Measurements from ENCODE around the gene GABRG3. TPM values are rescaled to one million over a fixed set of nuclear protein-coding genes. Genes with fewer than 3 reads are reported as not detected.

The GABRG3 gene
- total and polyA plus RNA-seq, 9 of the 15 experiments (the other 6 are each of a cell fraction or from before 2014, with no cell fraction given): 4.0 to 15.1 (median 11.2) TPM

DNA sequence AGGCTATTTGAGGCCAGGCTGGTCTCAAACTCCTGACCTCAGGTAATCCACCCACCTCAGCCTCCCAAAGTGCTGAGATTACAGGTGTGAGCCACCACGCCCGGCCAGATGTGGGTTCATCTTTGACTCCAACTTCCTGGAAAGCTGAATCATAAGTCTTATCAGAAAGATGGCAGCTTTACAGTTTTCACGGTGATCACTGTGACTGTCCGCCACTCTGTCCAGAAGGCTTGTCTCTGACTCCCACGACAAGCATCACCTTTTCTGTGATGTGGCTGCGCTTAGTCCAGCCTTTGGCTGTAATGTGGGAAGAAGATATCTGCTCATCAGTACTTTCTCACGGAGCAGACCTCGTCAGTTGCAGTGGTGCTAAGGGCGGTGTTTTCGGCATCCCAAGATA is 527.7 kb downstream of the GABRG3 start (continued):
- no peak for TF ChIP-seq BRCA1 (IDR thresholded peaks at IDR 0.05)
- no peak for TF ChIP-seq BRCA1 (CRISPR knock-in tag; IDR thresholded peaks at IDR 0.05)
- peak; percentile 82 for TF ChIP-seq ARID1B (IDR thresholded peaks at IDR 0.05)
- peak; percentile 19; the same call in 1 of the 2 replicates for TF ChIP-seq MTA2 (IDR thresholded peaks at IDR 0.05; ENCODE audit: low read depth)
- no peak for TF ChIP-seq ZNF589 (CRISPR knock-in tag; IDR thresholded peaks at IDR 0.05; ENCODE audit: low read depth)
- TF ChIP-seq, protein P1, sequence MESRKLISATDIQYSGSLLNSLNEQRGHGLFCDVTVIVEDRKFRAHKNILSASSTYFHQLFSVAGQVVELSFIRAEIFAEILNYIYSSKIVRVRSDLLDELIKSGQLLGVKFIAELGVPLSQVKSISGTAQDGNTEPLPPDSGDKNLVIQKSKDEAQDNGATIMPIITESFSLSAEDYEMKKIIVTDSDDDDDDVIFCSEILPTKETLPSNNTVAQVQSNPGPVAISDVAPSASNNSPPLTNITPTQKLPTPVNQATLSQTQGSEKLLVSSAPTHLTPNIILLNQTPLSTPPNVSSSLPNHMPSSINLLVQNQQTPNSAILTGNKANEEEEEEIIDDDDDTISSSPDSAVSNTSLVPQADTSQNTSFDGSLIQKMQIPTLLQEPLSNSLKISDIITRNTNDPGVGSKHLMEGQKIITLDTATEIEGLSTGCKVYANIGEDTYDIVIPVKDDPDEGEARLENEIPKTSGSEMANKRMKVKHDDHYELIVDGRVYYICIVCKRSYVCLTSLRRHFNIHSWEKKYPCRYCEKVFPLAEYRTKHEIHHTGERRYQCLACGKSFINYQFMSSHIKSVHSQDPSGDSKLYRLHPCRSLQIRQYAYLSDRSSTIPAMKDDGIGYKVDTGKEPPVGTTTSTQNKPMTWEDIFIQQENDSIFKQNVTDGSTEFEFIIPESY (CRISPR knock-in tag; IDR thresholded peaks at IDR 0.05): 0 out of 2 replicates have a peak, but pooled peaks have one; percentile 44
- TF ChIP-seq EP300 (IDR thresholded peaks at IDR 0.05; ENCODE audit: low read length): peak; percentile 28; the same call in 1 of the 2 replicates
- TF ChIP-seq DPF2 (IDR thresholded peaks at IDR 0.05): peak; percentile 57; the same call in 1 of the 2 replicates
- peak; percentile 64; the same call in 1 of the 2 replicates for TF ChIP-seq TEAD4 (IDR thresholded peaks at IDR 0.05; ENCODE audit: low read length)
- no peak for TF ChIP-seq TEAD4 (CRISPR knock-in tag; IDR thresholded peaks at IDR 0.05; ENCODE audit: borderline replicate concordance)
- peak; percentile 47 for TF ChIP-seq EGR1 (conservative IDR thresholded peaks at IDR 0.05)
- no peak for TF ChIP-seq KLF13 (tag; IDR thresholded peaks at IDR 0.05; ENCODE audit: borderline replicate concordance, low read depth)
- peak; percentile 93 for TF ChIP-seq CBFA2T3 (IDR thresholded peaks at IDR 0.05)
- peak; percentile 71; the same call in 1 of the 2 replicates for TF ChIP-seq ZEB2 (IDR thresholded peaks at IDR 0.05)
- TF ChIP-seq KAT8 (IDR thresholded peaks at IDR 0.05; ENCODE audit: low read depth): no peak
- TF ChIP-seq TAL1 (IDR thresholded peaks at IDR 0.05): peak; percentile 71
- no peak for TF ChIP-seq SP2 (IDR thresholded peaks at IDR 0.05; ENCODE audit: extremely low read depth, low read depth, low read length, poor library complexity, severe bottlenecking)
- TF ChIP-seq NFE2 (IDR thresholded peaks at IDR 0.05; ENCODE audit: low read depth): peak; percentile 15; the same call in 1 of the 2 replicates
- TF ChIP-seq BCOR (IDR thresholded peaks at IDR 0.05): no peak
- TF ChIP-seq, protein P2, sequence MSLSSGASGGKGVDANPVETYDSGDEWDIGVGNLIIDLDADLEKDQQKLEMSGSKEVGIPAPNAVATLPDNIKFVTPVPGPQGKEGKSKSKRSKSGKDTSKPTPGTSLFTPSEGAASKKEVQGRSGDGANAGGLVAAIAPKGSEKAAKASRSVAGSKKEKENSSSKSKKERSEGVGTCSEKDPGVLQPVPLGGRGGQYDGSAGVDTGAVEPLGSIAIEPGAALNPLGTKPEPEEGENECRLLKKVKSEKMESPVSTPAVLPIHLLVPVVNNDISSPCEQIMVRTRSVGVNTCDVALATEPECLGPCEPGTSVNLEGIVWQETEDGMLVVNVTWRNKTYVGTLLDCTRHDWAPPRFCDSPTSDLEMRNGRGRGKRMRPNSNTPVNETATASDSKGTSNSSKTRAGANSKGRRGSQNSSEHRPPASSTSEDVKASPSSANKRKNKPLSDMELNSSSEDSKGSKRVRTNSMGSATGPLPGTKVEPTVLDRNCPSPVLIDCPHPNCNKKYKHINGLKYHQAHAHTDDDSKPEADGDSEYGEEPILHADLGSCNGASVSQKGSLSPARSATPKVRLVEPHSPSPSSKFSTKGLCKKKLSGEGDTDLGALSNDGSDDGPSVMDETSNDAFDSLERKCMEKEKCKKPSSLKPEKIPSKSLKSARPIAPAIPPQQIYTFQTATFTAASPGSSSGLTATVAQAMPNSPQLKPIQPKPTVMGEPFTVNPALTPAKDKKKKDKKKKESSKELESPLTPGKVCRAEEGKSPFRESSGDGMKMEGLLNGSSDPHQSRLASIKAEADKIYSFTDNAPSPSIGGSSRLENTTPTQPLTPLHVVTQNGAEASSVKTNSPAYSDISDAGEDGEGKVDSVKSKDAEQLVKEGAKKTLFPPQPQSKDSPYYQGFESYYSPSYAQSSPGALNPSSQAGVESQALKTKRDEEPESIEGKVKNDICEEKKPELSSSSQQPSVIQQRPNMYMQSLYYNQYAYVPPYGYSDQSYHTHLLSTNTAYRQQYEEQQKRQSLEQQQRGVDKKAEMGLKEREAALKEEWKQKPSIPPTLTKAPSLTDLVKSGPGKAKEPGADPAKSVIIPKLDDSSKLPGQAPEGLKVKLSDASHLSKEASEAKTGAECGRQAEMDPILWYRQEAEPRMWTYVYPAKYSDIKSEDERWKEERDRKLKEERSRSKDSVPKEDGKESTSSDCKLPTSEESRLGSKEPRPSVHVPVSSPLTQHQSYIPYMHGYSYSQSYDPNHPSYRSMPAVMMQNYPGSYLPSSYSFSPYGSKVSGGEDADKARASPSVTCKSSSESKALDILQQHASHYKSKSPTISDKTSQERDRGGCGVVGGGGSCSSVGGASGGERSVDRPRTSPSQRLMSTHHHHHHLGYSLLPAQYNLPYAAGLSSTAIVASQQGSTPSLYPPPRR (CRISPR knock-in tag; IDR thresholded peaks at IDR 0.05; ENCODE audit: borderline replicate concordance): no peak
- TF ChIP-seq SREBF1 (IDR thresholded peaks at IDR 0.05; ENCODE audit: borderline replicate concordance, low read depth, low read length): no peak
- no peak for TF ChIP-seq HEY1 (CRISPR knock-in tag; IDR thresholded peaks at IDR 0.05; ENCODE audit: borderline replicate concordance)
- TF ChIP-seq GATA2 (CRISPR knock-in tag; IDR thresholded peaks at IDR 0.05): peak; percentile 59; the same call in 1 of the 2 replicates
- TF ChIP-seq, protein P3, sequence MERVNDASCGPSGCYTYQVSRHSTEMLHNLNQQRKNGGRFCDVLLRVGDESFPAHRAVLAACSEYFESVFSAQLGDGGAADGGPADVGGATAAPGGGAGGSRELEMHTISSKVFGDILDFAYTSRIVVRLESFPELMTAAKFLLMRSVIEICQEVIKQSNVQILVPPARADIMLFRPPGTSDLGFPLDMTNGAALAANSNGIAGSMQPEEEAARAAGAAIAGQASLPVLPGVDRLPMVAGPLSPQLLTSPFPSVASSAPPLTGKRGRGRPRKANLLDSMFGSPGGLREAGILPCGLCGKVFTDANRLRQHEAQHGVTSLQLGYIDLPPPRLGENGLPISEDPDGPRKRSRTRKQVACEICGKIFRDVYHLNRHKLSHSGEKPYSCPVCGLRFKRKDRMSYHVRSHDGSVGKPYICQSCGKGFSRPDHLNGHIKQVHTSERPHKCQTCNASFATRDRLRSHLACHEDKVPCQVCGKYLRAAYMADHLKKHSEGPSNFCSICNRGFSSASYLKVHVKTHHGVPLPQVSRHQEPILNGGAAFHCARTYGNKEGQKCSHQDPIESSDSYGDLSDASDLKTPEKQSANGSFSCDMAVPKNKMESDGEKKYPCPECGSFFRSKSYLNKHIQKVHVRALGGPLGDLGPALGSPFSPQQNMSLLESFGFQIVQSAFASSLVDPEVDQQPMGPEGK (CRISPR knock-in tag; IDR thresholded peaks at IDR 0.05; ENCODE audit: borderline replicate concordance): no peak

Measured in K562 (cell line).